HepG2 (cell line): ENCODE data around the gene HEMK1. TPM values are rescaled to one million over a fixed set of nuclear protein-coding genes. Genes with fewer than 3 reads are reported as not detected.

Source experiments
- ARNTL ChIP-seq: sonication (generic); formaldehyde crosslinking; IDR thresholded peaks from 2 replicates; pipeline ENCODE4 v1.4.0; 2020; ENCODE audit warnings: mild to moderate bottlenecking, missing genetic modification reagents
- CEBPG ChIP-seq: IDR thresholded peaks from 2 replicates; pipeline ENCODE4 v1.6.1; 2016
- CREB1 ChIP-seq, 2 experiments: fragments of 450-650 bp in 1 of 2; IDR thresholded peaks; 2 replicates each; pipeline ENCODE4 v1.6.1; 2016 to 2017; ENCODE audit warnings: control low read depth in 1 of 2, mild to moderate bottlenecking in 1 of 2, missing compliant biosample characterization in 1 of 2, missing genetic modification characterization in 1 of 2
- HIVEP1 ChIP-seq: sonication (generic); formaldehyde crosslinking; IDR thresholded peaks from 2 replicates; pipeline ENCODE4 v1.4.0; 2020; ENCODE audit warnings: mild to moderate bottlenecking, missing genetic modification reagents
- KDM3A ChIP-seq: IDR thresholded peaks from 2 replicates; pipeline ENCODE4 v1.6.1; 2018; ENCODE audit warnings: low read depth, missing compliant biosample characterization
- MATR3 ChIP-seq: sonication (generic); formaldehyde crosslinking; IDR thresholded peaks from 2 replicates; pipeline ENCODE4 v1.4.0; 2020; ENCODE audit warnings: missing genetic modification reagents
- MTA3 ChIP-seq: sonication (generic); formaldehyde crosslinking; IDR thresholded peaks from 2 replicates; pipeline ENCODE4 v1.4.0; 2020; ENCODE audit warnings: missing genetic modification reagents
- NFE2 ChIP-seq: sonication (generic); formaldehyde crosslinking; IDR thresholded peaks from 2 replicates; pipeline ENCODE4 v1.4.0; 2020; ENCODE audit warnings: missing genetic modification reagents
- SIX1 ChIP-seq: sonication (generic); formaldehyde crosslinking; IDR thresholded peaks from 2 replicates; pipeline ENCODE4 v1.4.0; 2020; ENCODE audit warnings: missing genetic modification reagents, borderline replicate concordance
- TAF15 ChIP-seq: fragments of 200-400 bp; formaldehyde crosslinking; IDR thresholded peaks from one replicate; pipeline ENCODE4 v1.6.1; 2018; ENCODE audit warnings: mild to moderate bottlenecking, low read depth, low read length; ENCODE audit not compliant: poor library complexity, severe bottlenecking
- TCF7L2 ChIP-seq: IDR thresholded peaks from 2 replicates; pipeline ENCODE4 v1.6.1; 2011; ENCODE audit warnings: mild to moderate bottlenecking, low read depth, low read length, moderate library complexity
- ZFP1 ChIP-seq: IDR thresholded peaks from 2 replicates; pipeline ENCODE4 v1.6.1; 2016
- ZFP90 ChIP-seq: sonication (generic); formaldehyde crosslinking; IDR thresholded peaks from 2 replicates; pipeline ENCODE4 v1.8.0; 2022; ENCODE audit warnings: missing genetic modification reagents, mild to moderate bottlenecking, inconsistent platforms, borderline replicate concordance
- ZNF557 ChIP-seq: sonication (generic); formaldehyde crosslinking; IDR thresholded peaks from 2 replicates; pipeline ENCODE4 v1.4.0; 2020; ENCODE audit warnings: missing genetic modification reagents
- polyA plus RNA-seq, 8 experiments: library from polyadenylated mRNA; depleted of rRNA in 3 of 8; stranded (reverse) in 7 of 8; unstranded in 1 of 8; fragments of >200 nt; fragmentation: Illumina TruSeq in 4 of 8; extraction: Trizol in 4 of 8; gene quantifications; 2 replicates each; pipeline versions ENCODE4 v1.2.1 to v1.2.3, GENCODE V29; 2011 to 2016; ENCODE audit warnings: low read depth in 4 of 8, missing spikeins in 1 of 8, mixed read lengths in 1 of 8; ENCODE audit not compliant: insufficient read depth in 1 of 8
- total RNA-seq, 5 experiments: library from RNA; depleted of rRNA; stranded (reverse); fragments of >200 nt; fragmentation: Illumina TruSeq; extraction: Trizol; gene quantifications; 2 replicates each; pipeline ENCODE4 v1.2.3, GENCODE V29; 2016; ENCODE audit warnings: low read depth in 1 of 5
- TF ChIP-seq, protein P1 (sequence below): sonication (generic); formaldehyde crosslinking; conservative IDR thresholded peaks from 2 replicates; pipeline ENCODE4 v1.4.0; 2020; ENCODE audit warnings: mild to moderate bottlenecking, missing genetic modification reagents, moderate library complexity
- TF ChIP-seq, protein P2 (sequence below): sonication (generic); formaldehyde crosslinking; IDR thresholded peaks from 2 replicates; pipeline ENCODE4 v1.5.0; 2020; ENCODE audit warnings: mild to moderate bottlenecking, missing genetic modification reagents, borderline replicate concordance

The HEMK1 gene
- total and polyA plus RNA-seq, 2 of the 13 experiments (the other 11 are each of a cell fraction or from before 2014, with no cell fraction given): 9.8 to 12.6 TPM

DNA sequence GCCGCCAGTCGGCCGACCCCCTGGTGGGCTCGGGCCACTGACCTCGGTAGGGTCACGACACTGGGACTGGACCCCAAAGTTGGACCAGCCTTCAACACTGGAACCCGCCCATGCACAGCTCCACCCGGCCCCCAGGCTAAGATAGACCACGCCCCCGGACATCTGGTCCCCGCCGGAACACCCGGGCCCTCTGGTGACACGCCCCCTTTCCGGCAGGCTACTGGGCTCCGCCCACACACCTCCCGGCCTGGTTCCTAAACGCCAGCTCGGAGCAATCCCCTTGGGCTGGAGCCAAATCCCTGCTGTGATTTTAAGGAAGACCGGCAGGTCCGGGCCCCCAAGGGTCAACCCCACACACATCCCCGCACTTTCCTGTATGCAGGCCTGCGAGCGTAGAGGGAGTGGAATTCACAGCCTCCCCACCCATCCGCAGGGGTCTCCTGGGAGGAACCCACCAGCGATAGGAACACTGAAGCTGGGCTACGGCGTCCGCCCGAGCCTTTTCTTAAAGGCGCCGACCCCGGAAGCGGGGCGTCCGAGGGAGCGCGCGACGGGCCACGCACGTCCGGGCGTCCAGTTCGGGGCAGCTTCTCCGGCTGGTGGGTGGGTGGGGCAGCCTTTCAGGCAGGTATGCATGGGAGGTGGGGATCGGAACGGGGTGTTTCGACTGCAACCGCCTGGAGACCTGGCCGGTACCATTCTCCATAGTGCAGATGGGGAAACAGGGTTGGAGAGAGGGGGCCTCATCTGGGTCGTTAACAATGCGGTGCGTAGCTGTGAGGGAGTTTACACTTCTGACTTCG lies at the start of gene HEMK1 (continued):
- TF ChIP-seq, protein P1, sequence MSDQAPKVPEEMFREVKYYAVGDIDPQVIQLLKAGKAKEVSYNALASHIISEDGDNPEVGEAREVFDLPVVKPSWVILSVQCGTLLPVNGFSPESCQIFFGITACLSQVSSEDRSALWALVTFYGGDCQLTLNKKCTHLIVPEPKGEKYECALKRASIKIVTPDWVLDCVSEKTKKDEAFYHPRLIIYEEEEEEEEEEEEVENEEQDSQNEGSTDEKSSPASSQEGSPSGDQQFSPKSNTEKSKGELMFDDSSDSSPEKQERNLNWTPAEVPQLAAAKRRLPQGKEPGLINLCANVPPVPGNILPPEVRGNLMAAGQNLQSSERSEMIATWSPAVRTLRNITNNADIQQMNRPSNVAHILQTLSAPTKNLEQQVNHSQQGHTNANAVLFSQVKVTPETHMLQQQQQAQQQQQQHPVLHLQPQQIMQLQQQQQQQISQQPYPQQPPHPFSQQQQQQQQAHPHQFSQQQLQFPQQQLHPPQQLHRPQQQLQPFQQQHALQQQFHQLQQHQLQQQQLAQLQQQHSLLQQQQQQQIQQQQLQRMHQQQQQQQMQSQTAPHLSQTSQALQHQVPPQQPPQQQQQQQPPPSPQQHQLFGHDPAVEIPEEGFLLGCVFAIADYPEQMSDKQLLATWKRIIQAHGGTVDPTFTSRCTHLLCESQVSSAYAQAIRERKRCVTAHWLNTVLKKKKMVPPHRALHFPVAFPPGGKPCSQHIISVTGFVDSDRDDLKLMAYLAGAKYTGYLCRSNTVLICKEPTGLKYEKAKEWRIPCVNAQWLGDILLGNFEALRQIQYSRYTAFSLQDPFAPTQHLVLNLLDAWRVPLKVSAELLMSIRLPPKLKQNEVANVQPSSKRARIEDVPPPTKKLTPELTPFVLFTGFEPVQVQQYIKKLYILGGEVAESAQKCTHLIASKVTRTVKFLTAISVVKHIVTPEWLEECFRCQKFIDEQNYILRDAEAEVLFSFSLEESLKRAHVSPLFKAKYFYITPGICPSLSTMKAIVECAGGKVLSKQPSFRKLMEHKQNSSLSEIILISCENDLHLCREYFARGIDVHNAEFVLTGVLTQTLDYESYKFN: peak; percentile 66
- TF ChIP-seq ZFP90 (CRISPR knock-in tag): peak; percentile 32; the same call in 1 of the 2 replicates
- no peak for TF ChIP-seq MATR3 (CRISPR knock-in tag)
- peak; percentile 85 for TF ChIP-seq KDM3A
- TF ChIP-seq SIX1 (CRISPR knock-in tag): no peak
- TF ChIP-seq TCF7L2: no peak
- no peak for TF ChIP-seq MTA3 (CRISPR knock-in tag)
- peak; percentile 83 for TF ChIP-seq HIVEP1 (CRISPR knock-in tag)
- TF ChIP-seq CEBPG (CRISPR knock-in tag): no peak
- no peak for TF ChIP-seq TAF15
- TF ChIP-seq ARNTL: no peak
- peak; percentile 35; the same call in 1 of the 2 replicates for TF ChIP-seq ZNF557 (CRISPR knock-in tag)
- no peak for TF ChIP-seq NFE2 (CRISPR knock-in tag)
- TF ChIP-seq, protein P2, sequence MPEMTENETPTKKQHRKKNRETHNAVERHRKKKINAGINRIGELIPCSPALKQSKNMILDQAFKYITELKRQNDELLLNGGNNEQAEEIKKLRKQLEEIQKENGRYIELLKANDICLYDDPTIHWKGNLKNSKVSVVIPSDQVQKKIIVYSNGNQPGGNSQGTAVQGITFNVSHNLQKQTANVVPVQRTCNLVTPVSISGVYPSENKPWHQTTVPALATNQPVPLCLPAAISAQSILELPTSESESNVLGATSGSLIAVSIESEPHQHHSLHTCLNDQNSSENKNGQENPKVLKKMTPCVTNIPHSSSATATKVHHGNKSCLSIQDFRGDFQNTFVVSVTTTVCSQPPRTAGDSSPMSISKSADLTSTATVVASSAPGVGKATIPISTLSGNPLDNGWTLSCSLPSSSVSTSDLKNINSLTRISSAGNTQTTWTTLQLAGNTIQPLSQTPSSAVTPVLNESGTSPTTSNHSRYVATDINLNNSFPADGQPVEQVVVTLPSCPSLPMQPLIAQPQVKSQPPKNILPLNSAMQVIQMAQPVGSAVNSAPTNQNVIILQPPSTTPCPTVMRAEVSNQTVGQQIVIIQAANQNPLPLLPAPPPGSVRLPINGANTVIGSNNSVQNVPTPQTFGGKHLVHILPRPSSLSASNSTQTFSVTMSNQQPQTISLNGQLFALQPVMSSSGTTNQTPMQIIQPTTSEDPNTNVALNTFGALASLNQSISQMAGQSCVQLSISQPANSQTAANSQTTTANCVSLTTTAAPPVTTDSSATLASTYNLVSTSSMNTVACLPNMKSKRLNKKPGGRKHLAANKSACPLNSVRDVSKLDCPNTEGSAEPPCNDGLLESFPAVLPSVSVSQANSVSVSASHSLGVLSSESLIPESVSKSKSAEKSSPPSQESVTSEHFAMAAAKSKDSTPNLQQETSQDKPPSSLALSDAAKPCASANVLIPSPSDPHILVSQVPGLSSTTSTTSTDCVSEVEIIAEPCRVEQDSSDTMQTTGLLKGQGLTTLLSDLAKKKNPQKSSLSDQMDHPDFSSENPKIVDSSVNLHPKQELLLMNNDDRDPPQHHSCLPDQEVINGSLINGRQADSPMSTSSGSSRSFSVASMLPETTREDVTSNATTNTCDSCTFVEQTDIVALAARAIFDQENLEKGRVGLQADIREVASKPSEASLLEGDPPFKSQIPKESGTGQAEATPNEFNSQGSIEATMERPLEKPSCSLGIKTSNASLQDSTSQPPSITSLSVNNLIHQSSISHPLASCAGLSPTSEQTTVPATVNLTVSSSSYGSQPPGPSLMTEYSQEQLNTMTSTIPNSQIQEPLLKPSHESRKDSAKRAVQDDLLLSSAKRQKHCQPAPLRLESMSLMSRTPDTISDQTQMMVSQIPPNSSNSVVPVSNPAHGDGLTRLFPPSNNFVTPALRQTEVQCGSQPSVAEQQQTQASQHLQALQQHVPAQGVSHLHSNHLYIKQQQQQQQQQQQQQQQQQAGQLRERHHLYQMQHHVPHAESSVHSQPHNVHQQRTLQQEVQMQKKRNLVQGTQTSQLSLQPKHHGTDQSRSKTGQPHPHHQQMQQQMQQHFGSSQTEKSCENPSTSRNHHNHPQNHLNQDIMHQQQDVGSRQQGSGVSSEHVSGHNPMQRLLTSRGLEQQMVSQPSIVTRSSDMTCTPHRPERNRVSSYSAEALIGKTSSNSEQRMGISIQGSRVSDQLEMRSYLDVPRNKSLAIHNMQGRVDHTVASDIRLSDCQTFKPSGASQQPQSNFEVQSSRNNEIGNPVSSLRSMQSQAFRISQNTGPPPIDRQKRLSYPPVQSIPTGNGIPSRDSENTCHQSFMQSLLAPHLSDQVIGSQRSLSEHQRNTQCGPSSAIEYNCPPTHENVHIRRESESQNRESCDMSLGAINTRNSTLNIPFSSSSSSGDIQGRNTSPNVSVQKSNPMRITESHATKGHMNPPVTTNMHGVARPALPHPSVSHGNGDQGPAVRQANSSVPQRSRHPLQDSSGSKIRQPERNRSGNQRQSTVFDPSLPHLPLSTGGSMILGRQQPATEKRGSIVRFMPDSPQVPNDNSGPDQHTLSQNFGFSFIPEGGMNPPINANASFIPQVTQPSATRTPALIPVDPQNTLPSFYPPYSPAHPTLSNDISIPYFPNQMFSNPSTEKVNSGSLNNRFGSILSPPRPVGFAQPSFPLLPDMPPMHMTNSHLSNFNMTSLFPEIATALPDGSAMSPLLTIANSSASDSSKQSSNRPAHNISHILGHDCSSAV (CRISPR knock-in tag): no peak
- 0 out of 2 replicates have a peak, but pooled peaks have one; percentile 31 for TF ChIP-seq ZFP1 (CRISPR knock-in tag)
- peak; percentile 51; the same call in 1 of the 2 replicates for TF ChIP-seq CREB1 (IDR thresholded peaks at IDR 0.05)
- peak; percentile 96 for TF ChIP-seq CREB1 (CRISPR knock-in tag; IDR thresholded peaks at IDR 0.05)
